ENCODE data around the gene HSPB6.
"Not testable (repeated sequence)": the region's sequence is repeated elsewhere in the genome, so short reads cannot be mapped to it uniquely, and the experiment has no call there.

HSPB6 gene

GRCh38 chr19:35727053-35727955, 29.5 kb downstream of the HSPB6 start:
- H3K36me3 Mint-ChIP-seq, result peaks cover 4% of the 10 kb centered on the region
- H3K4me1 Mint-ChIP-seq (ENCODE audit: low read depth), result no peaks in the 10 kb centered on the region
- H3K27ac Mint-ChIP-seq, result no peak overlapping the region
- H3K4me3 Mint-ChIP-seq, result no peak overlapping the region
- H3K27me3 Mint-ChIP-seq, result no peaks in the 10 kb centered on the region
- no peaks in the 10 kb centered on the region for H3K9me3 Mint-ChIP-seq (ENCODE audit: low read depth)

- H3K4me1 Mint-ChIP-seq (ENCODE audit: low read depth), result peaks cover 8% of the 10 kb centered on the region
- H3K27ac Mint-ChIP-seq, result no peak overlapping the region
- no peaks in the 10 kb centered on the region for H3K36me3 Mint-ChIP-seq
- no peaks in the 10 kb centered on the region for H3K9me3 Mint-ChIP-seq (ENCODE audit: low read depth)
- H3K27me3 Mint-ChIP-seq, result no peaks in the 10 kb centered on the region
- no peak overlapping the region for H3K4me3 Mint-ChIP-seq
These were observed 31.5 kb downstream of the HSPB6 start for GRCh38 chr19:35725216-35725861.

GRCh38 chr19:35724560-35724959, 32.3 kb downstream of the HSPB6 start:
- Mint-ChIP-seq H3K27ac (no peak overlapping the region), H3K4me1 (ENCODE audit: low read depth) (peaks cover 12% of the 10 kb centered on the region), H3K4me3 (no peak overlapping the region), H3K36me3 (no peaks in the 10 kb centered on the region), H3K9me3 (ENCODE audit: low read depth) (no peaks in the 10 kb centered on the region), H3K27me3 (no peaks in the 10 kb centered on the region)

GRCh38 chr19:35724132-35724531, 32.7 kb downstream of the HSPB6 start:
- H3K27ac Mint-ChIP-seq; H3K27me3 Mint-ChIP-seq; H3K36me3 Mint-ChIP-seq; H3K4me3 Mint-ChIP-seq; H3K9me3 Mint-ChIP-seq (ENCODE audit: low read depth): not testable (repeated sequence)
- H3K4me1 Mint-ChIP-seq (ENCODE audit: low read depth), result peaks cover 16% of the 10 kb centered on the region

- Mint-ChIP-seq H3K4me3 (no peak overlapping the region), H3K4me1 (ENCODE audit: low read depth) (peaks cover 17% of the 10 kb centered on the region), H3K27me3 (no peaks in the 10 kb centered on the region), H3K27ac (no peak overlapping the region), H3K36me3 (no peaks in the 10 kb centered on the region), H3K9me3 (ENCODE audit: low read depth) (no peaks in the 10 kb centered on the region)
These were observed 33.2 kb downstream of the HSPB6 start for GRCh38 chr19:35723671-35724070.

- H3K4me1 Mint-ChIP-seq (ENCODE audit: low read depth), result peaks cover 17% of the 10 kb centered on the region
- no peak overlapping the region for H3K4me3 Mint-ChIP-seq
- H3K9me3 Mint-ChIP-seq (ENCODE audit: low read depth), result no peaks in the 10 kb centered on the region
- no peak overlapping the region for H3K27ac Mint-ChIP-seq
- no peaks in the 10 kb centered on the region for H3K36me3 Mint-ChIP-seq
- no peaks in the 10 kb centered on the region for H3K27me3 Mint-ChIP-seq
These were observed 33.9 kb downstream of the HSPB6 start for GRCh38 chr19:35722897-35723296.

GRCh38 chr19:35722461-35722860, 34.4 kb downstream of the HSPB6 start:
- H3K4me1 Mint-ChIP-seq (ENCODE audit: low read depth), result peaks cover 17% of the 10 kb centered on the region
- no peaks in the 10 kb centered on the region for H3K27me3 Mint-ChIP-seq
- no peak overlapping the region for H3K4me3 Mint-ChIP-seq
- no peaks in the 10 kb centered on the region for H3K9me3 Mint-ChIP-seq (ENCODE audit: low read depth)
- no peaks in the 10 kb centered on the region for H3K36me3 Mint-ChIP-seq
- H3K27ac Mint-ChIP-seq, result no peak overlapping the region

GRCh38 chr19:35721374-35721773, 35.5 kb downstream of the HSPB6 start:
- H3K4me1 Mint-ChIP-seq (ENCODE audit: low read depth), result peaks cover 20% of the 10 kb centered on the region
- H3K36me3 Mint-ChIP-seq, result peaks cover 4% of the 10 kb centered on the region
- no peak overlapping the region for H3K4me3 Mint-ChIP-seq
- no peak overlapping the region for H3K27ac Mint-ChIP-seq
- no peaks in the 10 kb centered on the region for H3K9me3 Mint-ChIP-seq (ENCODE audit: low read depth)
- no peaks in the 10 kb centered on the region for H3K27me3 Mint-ChIP-seq

GRCh38 chr19:35720648-35721047, 36.2 kb downstream of the HSPB6 start:
- Mint-ChIP-seq H3K36me3 (peaks cover 4% of the 10 kb centered on the region), H3K9me3 (ENCODE audit: low read depth) (no peaks in the 10 kb centered on the region), H3K4me3 (no peak overlapping the region), H3K27ac (no peak overlapping the region), H3K27me3 (no peaks in the 10 kb centered on the region), H3K4me1 (ENCODE audit: low read depth) (peaks cover 25% of the 10 kb centered on the region)

GRCh38 chr19:35720163-35720524, 36.7 kb downstream of the HSPB6 start:
- peaks cover 26% of the 10 kb centered on the region for H3K4me1 Mint-ChIP-seq (ENCODE audit: low read depth)
- peaks cover 4% of the 10 kb centered on the region for H3K36me3 Mint-ChIP-seq
- no peaks in the 10 kb centered on the region for H3K27me3 Mint-ChIP-seq
- peak overlapping the region; percentile 58 for H3K4me3 Mint-ChIP-seq
- H3K9me3 Mint-ChIP-seq (ENCODE audit: low read depth), result no peaks in the 10 kb centered on the region
- H3K27ac Mint-ChIP-seq, result peak overlapping the region; percentile 64

GRCh38 chr19:35719402-35720162, 37.2 kb downstream of the HSPB6 start:
- H3K27me3 Mint-ChIP-seq, result no peaks in the 10 kb centered on the region
- peaks cover 4% of the 10 kb centered on the region for H3K36me3 Mint-ChIP-seq
- H3K27ac Mint-ChIP-seq, result peak overlapping the region; percentile 64
- no peaks in the 10 kb centered on the region for H3K9me3 Mint-ChIP-seq (ENCODE audit: low read depth)
- H3K4me1 Mint-ChIP-seq (ENCODE audit: low read depth), result peaks cover 30% of the 10 kb centered on the region
- peak overlapping the region; percentile 93 for H3K4me3 Mint-ChIP-seq

GRCh38 chr19:35718345-35719041, 38.3 kb downstream of the HSPB6 start:
- Mint-ChIP-seq H3K4me3 (peak overlapping the region; percentile 93), H3K36me3 (peaks cover 7% of the 10 kb centered on the region), H3K27ac (peak overlapping the region; percentile 85), H3K27me3 (no peaks in the 10 kb centered on the region), H3K4me1 (ENCODE audit: low read depth) (peaks cover 41% of the 10 kb centered on the region), H3K9me3 (ENCODE audit: low read depth) (no peaks in the 10 kb centered on the region)

GRCh38 chr19:35717665-35718344, 39.0 kb downstream of the HSPB6 start, which contains the start of gene KMT2B:
TSS of gene KMT2B (plus strand) at chr19:35718003. CDS start at chr19:35718019, 16 bp downstream.
- peak within 1 kb of the TSS; percentile 96 for H3K27ac Mint-ChIP-seq
- H3K36me3 Mint-ChIP-seq, result peaks cover 7% of the 10 kb centered on the region
- H3K4me3 Mint-ChIP-seq, result peak within 1 kb of the TSS; percentile 93
- H3K9me3 Mint-ChIP-seq (ENCODE audit: low read depth), result no peaks in the 10 kb centered on the region
- H3K4me1 Mint-ChIP-seq (ENCODE audit: low read depth), result peaks cover 45% of the 10 kb centered on the region
- no peaks in the 10 kb centered on the region for H3K27me3 Mint-ChIP-seq
